Measurements from ENCODE around the gene SP5. TPM values are rescaled to one million over a fixed set of nuclear protein-coding genes. Genes with fewer than 3 reads are reported as not detected.

Gene SP5
- total and polyA plus RNA-seq, 2 of the 4 experiments (the other 2 are of a cell fraction), result not detected

DNA sequence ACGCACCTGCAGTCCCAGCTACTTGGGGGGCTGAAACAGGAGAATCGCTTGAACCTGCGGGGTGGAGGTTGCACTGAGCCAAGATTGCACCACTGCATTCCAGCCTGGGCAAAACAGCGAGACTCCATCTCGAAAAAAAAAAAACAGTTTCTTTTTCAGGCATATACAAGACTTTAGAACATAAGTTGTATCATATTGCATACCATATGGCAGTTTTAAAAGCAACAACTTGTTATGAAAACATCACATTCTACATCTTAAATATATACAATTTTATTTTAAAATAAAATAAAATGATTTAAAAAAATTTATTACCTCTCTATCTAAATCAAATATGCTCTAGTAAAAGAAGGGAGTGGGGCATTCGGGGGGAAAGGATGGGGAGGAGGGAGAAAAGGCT lies 39.4 kb upstream of the SP5 start:
- no peak overlapping the region for H3K4me2 ChIP-seq (ENCODE audit: low read depth, low read length)
- H3K27me3 ChIP-seq (ENCODE audit: control insufficient read depth, insufficient read depth, low read length), result no peaks in the 10 kb centered on the region
- no peak overlapping the region for H3K23ac ChIP-seq (ENCODE audit: low read depth, low read length)
- no peak overlapping the region for H2BK5ac ChIP-seq (ENCODE audit: low read depth, low read length, poor library complexity, severe bottlenecking)
- H3K27ac ChIP-seq (ENCODE audit: insufficient read depth, low read length), result no peak overlapping the region
- H3K4ac ChIP-seq (ENCODE audit: low read depth, low read length), result no peak overlapping the region
- no peak for DNase-seq
- no peaks in the 10 kb centered on the region for H3K9me3 ChIP-seq (ENCODE audit: control insufficient read depth, insufficient read depth, low read length)
- no peaks in the 10 kb centered on the region for H3K79me1 ChIP-seq (ENCODE audit: low read depth in 1 of 2, low read length in 2 of 2)
- no peak overlapping the region for H2AK5ac ChIP-seq (ENCODE audit: low read depth, low read length)
- intact Hi-C loops (cut with micrococcal nuclease), result no loop called here
- H2AK9ac ChIP-seq (replicated peaks; ENCODE audit: low read depth, low read length, poor library complexity), result no peak overlapping the region
- no peak overlapping the region for H2AFZ ChIP-seq (replicated peaks; ENCODE audit: low read length, poor library complexity)
- no peaks in the 10 kb centered on the region for H3K4me1 ChIP-seq (ENCODE audit: control insufficient read depth, insufficient read depth, low read length)
- no peak overlapping the region for H3K4me3 ChIP-seq (ENCODE audit: insufficient read depth, low read depth, low read length)
- ChIA-PET CTCF (no interaction called here), POLR2A (ENCODE audit: unreplicated experiment) (no interaction called here)
- H3K36me3 ChIP-seq (ENCODE audit: control insufficient read depth, insufficient read depth, low read length), result no peaks in the 10 kb centered on the region
- H4K5ac ChIP-seq (ENCODE audit: low read depth, low read length), result no peak overlapping the region
- no peak overlapping the region for H3K18ac ChIP-seq (ENCODE audit: low read depth, low read length)
- H3K56ac ChIP-seq (ENCODE audit: extremely low read depth, insufficient read depth, low read length), result no peak overlapping the region
- 80% methylated on average over 1 of the region's 6 CpGs; no CpG with 5 or more reads in 1 of the 2 experiments for WGBS, 2 experiments (ENCODE audit: extremely low coverage in 2 of 2, insufficient read length in 1 of 2)
- in situ Hi-C loops (cut with MboI; ENCODE audit: low sequenced_read_pairs), result no loop called here
- no peak overlapping the region for H2BK15ac ChIP-seq (ENCODE audit: low read depth, low read length)
- no peak overlapping the region for H4K91ac ChIP-seq (ENCODE audit: insufficient read depth, low read depth, low read length)
- BruUV-seq (replicated peaks), result no TSS peak
- no peak overlapping the region for H4K8ac ChIP-seq (ENCODE audit: low read depth in 2 of 2, low read length in 2 of 2)
- no peak overlapping the region for H2BK20ac ChIP-seq (ENCODE audit: low read depth, low read length)
- H3K14ac ChIP-seq (replicated peaks; ENCODE audit: low read depth, low read length), result no peak overlapping the region
- no peak overlapping the region for H3K9ac ChIP-seq (ENCODE audit: low read depth, low read length)
- H2BK120ac ChIP-seq (ENCODE audit: low read depth, low read length), result no peak overlapping the region
- no peak for ATAC-seq (ENCODE audit: low read depth)
- dilution Hi-C loops (cut with HindIII; ENCODE audit: low sequenced_read_pairs, unreplicated experiment), result no loop called here
- TF ChIP-seq, protein P1, sequence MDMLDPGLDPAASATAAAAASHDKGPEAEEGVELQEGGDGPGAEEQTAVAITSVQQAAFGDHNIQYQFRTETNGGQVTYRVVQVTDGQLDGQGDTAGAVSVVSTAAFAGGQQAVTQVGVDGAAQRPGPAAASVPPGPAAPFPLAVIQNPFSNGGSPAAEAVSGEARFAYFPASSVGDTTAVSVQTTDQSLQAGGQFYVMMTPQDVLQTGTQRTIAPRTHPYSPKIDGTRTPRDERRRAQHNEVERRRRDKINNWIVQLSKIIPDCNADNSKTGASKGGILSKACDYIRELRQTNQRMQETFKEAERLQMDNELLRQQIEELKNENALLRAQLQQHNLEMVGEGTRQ (IDR thresholded peaks at IDR 0.05; ENCODE audit: low read depth, low read length), result no peak
- TF ChIP-seq RAD21 (IDR thresholded peaks at IDR 0.05; ENCODE audit: low read length), result no peak
- no peak for TF ChIP-seq CEBPB (IDR thresholded peaks at IDR 0.05; ENCODE audit: low read depth, low read length)
- TF ChIP-seq POLR2A (IDR thresholded peaks at IDR 0.05; ENCODE audit: low read depth, low read length), result no peak
- no peak for TF ChIP-seq MAFK (IDR thresholded peaks at IDR 0.05; ENCODE audit: low read depth, low read length)
- TF ChIP-seq NFE2L2 (IDR thresholded peaks at IDR 0.05; ENCODE audit: low read depth, low read length), result no peak
- no peaks in the 10 kb centered on the region for H4K20me1 ChIP-seq (ENCODE audit: insufficient read depth, low read length)
- H3K9me1 ChIP-seq (ENCODE audit: insufficient read depth, low read length), result no peaks in the 10 kb centered on the region
